GM18526 (cell line): ENCODE measurements around the gene SLC24A4.

Source experiments
- POLR2A ChIP-seq: IDR thresholded peaks from 3 replicates; pipeline ENCODE4 v1.6.1; 2011; ENCODE audit not compliant: insufficient read length; ENCODE audit errors: extremely low read depth

The SLC24A4 gene

GRCh38 chr14:92435154-92435553 lies 112.2 kb downstream of the SLC24A4 start:
- TF ChIP-seq POLR2A, result no peak

DNA sequence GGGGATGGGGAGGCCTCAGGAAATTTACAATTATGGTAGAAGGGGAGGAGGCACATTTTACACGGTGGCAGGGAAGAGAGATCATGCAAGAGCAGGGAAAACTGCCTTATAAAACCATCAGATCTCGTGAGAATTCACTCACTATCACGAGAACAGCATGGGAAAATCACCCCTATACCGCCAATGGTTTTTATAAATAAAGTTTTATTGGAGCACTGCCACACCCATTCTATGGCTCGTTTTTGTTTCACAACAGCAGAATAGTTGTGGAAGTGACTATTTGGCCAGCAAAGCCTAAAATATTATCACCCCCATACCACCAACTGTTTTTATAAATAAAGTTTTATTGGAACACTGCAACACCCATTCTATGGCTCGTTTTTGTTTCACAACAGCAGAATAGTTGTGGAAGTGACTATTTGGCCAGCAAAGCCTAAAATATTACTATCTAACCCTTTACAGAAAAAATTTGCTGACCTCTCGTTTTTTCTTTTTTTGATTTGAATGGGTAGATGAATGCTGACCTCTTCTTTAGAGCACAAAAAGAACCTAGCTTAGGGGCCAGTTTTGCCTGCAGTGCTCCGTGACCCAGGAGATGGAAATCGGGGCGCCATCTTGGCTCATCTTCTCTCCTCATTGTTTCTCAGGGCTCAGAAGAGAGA lies 113.3 kb downstream of the SLC24A4 start:
- no peak for TF ChIP-seq POLR2A

- TF ChIP-seq POLR2A, result no peak
Measured at GRCh38 chr14:92437309-92437708, 114.3 kb downstream of the SLC24A4 start.

DNA sequence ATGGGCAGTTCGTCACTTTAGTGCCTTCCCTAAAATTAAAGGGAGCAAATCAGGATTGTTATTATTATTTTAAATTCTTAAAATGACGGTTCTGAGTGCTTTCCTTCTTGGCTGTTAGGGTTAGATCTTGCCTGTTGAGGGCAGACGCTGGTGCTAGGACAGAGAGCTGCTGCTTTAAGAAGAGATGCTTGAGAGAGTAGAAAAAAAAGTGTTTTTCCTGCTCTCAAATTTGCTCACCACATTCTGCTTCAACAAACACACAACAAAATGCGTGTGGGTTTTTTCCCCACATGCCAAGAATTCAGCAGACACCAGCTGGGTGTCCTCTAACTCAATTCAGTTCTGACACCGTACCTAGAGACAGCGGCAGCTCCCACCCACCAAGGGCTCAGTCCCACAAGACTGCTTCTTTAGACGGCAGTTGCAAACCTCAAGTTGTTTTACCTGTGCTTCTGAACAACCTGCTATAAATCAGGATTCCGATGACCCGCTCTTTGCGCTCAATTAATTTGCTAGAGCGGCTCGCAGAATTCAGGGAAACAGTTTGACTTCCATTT lies 114.8 kb downstream of the SLC24A4 start:
- TF ChIP-seq POLR2A, result no peak

- TF ChIP-seq POLR2A, result no peak
Measured at GRCh38 chr14:92439537-92440344, 116.8 kb downstream of the SLC24A4 start.

DNA sequence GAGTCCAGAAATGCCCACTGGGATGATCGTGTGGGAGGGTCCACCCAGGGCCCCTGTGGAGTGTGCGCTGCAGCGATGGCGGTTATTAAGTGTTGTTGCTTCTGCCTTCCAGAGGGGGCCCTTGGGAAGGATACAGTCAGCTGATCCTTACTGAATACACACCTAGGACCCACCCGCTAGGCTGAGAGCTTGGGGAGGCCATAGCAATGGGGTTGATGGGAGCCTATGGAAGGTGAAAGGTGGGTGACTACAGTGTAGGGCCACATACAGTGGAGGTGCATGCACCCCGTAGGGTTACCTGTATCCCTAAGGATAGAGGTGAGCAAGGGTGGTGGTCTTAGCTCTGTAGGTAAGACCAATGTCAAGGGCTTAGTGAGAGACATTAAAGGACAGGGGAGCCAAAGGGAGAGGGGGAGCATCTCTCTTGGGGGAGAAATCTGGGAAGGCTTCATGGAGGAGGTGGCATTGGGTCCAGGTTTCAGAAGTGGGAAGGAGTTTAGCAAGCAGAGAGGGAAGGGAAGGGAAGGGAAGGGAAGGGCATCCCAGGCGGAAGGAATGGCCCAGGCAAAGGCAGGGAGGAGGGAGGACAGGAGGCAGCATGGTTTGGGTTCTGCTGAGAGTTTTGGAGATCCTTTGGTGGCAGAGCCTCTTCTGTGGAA lies 117.5 kb downstream of the SLC24A4 start:
- no peak for TF ChIP-seq POLR2A

DNA sequence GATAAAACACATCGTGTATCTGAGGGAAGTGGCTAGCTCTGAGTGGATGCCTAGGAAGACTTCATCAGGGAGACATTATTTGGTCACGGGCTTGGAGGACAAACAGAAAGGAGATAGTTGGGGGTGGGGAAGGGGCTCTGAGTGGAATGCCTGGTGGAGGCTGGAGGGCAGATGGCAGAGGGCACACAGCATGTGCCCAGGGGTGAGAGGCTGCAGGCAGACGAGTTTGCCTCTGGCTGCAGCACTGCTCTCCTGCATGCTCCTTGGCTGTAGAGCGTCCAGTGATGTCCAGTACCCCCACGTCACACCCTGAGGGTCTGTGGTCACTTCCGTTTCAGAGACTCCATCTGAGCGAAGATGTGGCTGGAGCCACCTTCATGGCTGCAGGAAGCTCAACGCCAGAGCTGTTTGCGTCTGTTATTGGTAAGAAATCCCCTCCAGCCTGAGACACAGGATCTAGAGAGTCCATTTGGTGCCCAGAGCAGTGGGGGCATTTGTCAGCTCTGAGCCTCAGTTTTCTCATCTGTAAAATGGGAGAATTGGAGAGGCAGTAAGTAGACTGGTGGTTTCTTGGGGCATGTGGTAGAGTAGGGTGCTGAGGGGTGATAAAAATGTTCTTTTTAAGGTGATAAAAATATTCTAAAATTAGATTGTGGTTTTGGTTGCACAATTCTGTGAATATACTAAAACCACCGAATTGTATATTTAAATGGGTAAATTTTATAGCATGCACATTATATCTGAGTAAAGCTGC lies 119.0 kb downstream of the SLC24A4 start:
- no peak for TF ChIP-seq POLR2A

DNA sequence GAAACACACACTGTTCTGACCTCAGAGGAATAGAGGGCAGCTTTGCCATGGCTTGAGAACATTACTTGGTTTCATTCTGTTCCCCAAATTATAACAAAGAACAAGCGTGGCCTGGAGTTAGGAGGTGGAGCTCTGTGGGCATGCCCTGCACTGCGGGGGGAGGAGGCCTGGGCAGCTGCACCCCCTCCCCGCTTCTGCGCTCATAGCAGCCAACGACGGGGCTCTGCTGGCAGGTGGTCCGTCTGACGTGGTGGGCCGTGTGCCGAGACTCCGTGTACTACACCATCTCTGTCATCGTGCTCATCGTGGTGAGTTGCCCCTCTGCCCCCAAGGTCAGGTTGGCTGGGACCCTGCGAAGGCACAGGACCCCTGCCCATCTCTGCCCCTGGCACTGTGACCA lies 120.2 kb downstream of the SLC24A4 start:
- TF ChIP-seq POLR2A, result no peak

DNA sequence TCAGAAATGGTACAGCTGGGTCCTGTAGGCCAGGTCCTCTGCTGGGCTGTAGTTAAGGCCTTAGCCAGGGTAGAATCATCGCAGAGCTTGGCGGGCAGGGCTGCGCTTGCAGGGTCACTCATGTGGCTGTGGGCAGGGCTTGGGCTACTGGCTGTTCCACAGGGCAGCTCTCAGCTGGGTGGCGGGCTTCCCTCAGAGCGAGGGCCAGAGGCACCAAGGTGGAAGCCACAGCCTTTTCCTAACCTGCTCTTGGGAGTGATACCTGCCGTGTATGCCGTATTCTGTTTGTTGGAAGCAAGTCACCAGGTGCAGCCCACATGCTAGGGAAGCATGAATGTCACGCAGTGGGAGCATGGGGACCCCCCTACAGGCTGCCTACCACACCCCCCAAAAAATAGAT lies 120.8 kb downstream of the SLC24A4 start:
- TF ChIP-seq POLR2A, result no peak

DNA sequence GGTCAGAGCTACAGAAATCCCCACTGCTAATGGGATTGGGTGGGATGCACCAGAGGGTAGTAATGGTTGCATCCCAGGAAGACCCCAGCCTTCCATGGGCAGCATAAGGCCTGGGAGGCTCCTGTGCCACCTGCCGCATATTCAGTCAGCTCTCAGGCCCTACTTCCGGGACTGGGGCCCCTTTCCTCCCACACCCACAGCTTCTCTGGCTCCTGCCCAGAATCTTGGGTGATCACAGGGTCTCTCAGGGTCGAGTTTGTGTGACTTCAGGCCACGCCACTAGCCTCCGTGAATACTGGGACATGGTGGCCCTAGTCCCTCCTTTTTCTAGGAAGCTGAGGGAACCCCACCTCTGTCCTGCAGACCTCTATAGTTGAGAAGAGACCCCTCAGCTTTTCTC lies 123.8 kb downstream of the SLC24A4 start:
- TF ChIP-seq POLR2A, result no peak

- TF ChIP-seq POLR2A, result no peak
Measured at GRCh38 chr14:92447416-92448197, 124.6 kb downstream of the SLC24A4 start.

GRCh38 chr14:92448786-92449185 lies 125.8 kb downstream of the SLC24A4 start:
- TF ChIP-seq POLR2A, result no peak

DNA sequence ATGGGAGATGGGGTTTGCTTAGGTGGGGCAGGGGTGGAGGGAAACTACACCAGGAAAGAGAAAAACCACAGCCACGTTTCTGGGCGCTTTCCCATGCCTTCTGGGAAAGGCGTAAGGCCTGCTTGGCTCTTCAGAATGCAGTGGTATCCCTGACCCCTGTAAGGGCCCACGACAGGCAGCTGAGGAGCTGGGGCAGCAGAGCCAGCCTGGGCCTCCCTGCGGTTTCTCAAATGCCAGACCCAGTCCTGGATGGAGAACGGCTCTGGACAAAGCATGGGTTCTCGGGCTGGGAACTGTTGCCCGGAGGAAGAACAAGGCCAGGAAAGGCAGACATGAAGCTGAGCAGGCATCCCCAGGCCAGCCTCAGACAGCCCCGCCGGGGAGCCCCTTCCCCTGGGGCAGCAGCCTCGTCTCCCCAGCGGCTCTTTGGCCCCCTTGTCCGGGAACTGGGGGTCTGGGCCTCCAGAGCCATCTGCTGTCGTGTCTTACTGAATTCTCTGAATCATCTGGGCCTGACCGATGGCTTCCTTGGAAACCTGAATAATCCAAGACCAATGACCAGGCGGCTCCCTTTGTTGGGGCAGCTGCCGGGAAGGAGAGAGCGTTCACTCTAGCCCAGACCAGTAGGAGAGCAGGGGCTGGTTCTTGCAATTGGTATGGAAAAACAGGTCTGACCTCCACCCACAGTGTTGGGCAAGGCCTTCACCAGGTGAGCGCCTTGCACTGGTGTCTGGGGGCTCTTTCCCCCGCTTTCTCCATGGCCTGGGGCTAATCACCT lies 126.6 kb downstream of the SLC24A4 start:
- no peak for TF ChIP-seq POLR2A
